Heart right ventricle (tissue), 16 donors: ENCODE results near the gene VCAN. TPM values are rescaled to one million over a fixed set of nuclear protein-coding genes. Genes with fewer than 3 reads are reported as not detected.

Experiments
- ATAC-seq, 8 donors: fragments of 200-7000 bp; cut with Tn5 transposase; one replicate each; pipeline ENCODE4 v1.9.1; 2020; ENCODE audit warnings: mild to moderate bottlenecking in 8 of 8, moderate library complexity in 8 of 8, moderate number of reproducible peaks in 1 of 8
- DNase-seq, 2 donors: peaks; one replicate each; pipeline ENCODE4 v3.0.0-alpha.2; 2020
- H3K27ac ChIP-seq, 10 donors: fragments of 200-600 bp; sonication (generic) in 2 of 10; one replicate each; pipeline versions ENCODE4 v1.5.0 to v1.8.0; 2020 to 2022; ENCODE audit warnings: mild to moderate bottlenecking in 3 of 10
- H3K27me3 ChIP-seq, 7 donors: fragments of 200-600 bp; one replicate each; pipeline ENCODE4 v1.8.0; 2021 to 2022; ENCODE audit warnings: mild to moderate bottlenecking in 2 of 7
- H3K36me3 ChIP-seq, 9 donors: fragments of 200-600 bp; sonication (generic) in 1 of 9; one replicate each; pipeline versions ENCODE4 v1.5.0 to v1.8.0; 2020 to 2022; ENCODE audit warnings: mild to moderate bottlenecking in 2 of 9
- H3K4me1 ChIP-seq, 9 donors: fragments of 200-600 bp; sonication (generic) in 1 of 9; one replicate each; pipeline versions ENCODE4 v1.5.0 to v1.8.0; 2020 to 2022; ENCODE audit warnings: mild to moderate bottlenecking in 4 of 9
- H3K4me3 ChIP-seq, 10 donors: fragments of 200-600 bp; sonication (generic) in 2 of 10; one replicate each; pipeline versions ENCODE4 v1.5.0 to v1.8.0; 2020 to 2022; ENCODE audit warnings: mild to moderate bottlenecking in 7 of 10, moderate library complexity in 2 of 10
- H3K9me3 ChIP-seq, 11 donors: fragments of 200-600 bp in 10 of 11; sonication (generic) in 2 of 11; one replicate each; pipeline versions ENCODE4 v1.5.0 to v1.8.0; 2013 to 2022; ENCODE audit warnings: mild to moderate bottlenecking in 2 of 11, control low read depth in 1 of 11, moderate library complexity in 1 of 11
- WGBS, 2 donors: extraction: QIAGEN DNeasy Blood & Tissue Kit; methylation state at CpG; one replicate each; pipeline ENCODE4 v1.1.7; 2013; ENCODE audit warnings: inconsistent platforms in 1 of 2; 5-methylcytosine and 5-hydroxymethylcytosine counted together
- intact Hi-C, 10 donors: fragments of 100-400 bp; cut with DNase I; formaldehyde crosslinking; loops; one replicate each; pipeline versions ENCODE4 v1.11.1 to v1.14.2; 2022
- polyA plus RNA-seq, 2 donors: library from polyadenylated mRNA; stranded (reverse); fragments of 200-250 nt; gene quantifications; one replicate each; pipeline ENCODE4 v1.2.3, GENCODE V29; 2013
- total RNA-seq, 10 donors: library from RNA; stranded (reverse); fragmentation: NEBNext Ultra II Directional in 3 of 10; extraction: Animal tissue kit (Norgen Biotek cat#: 25700) in 3 of 10; gene quantifications; one replicate each; pipeline versions ENCODE4 v1.2.1 to v1.2.4, GENCODE V29; 2021 to 2023
- TF ChIP-seq, protein P1 (sequence below), 9 donors: fragments of 200-600 bp; sonication (generic) in 2 of 9; IDR thresholded peaks; one replicate each; pipeline versions ENCODE4 v1.5.0 to v1.8.0; 2021 to 2022; ENCODE audit warnings: antibody characterized with exemption in 9 of 9, mild to moderate bottlenecking in 5 of 9, moderate library complexity in 1 of 9
- donor health status: Arrhythmogenic right ventricular cardiomyopathy.
- donor health status: ischemic (EF 13 %, LVEDD 7.1; RV severe dilation, severe dysfunction).
- donor health status: healthy with polysubstance abuse.
- donor health status: DM: no; HTN: yes; CAD: no.
- donor health status: DM: no; HTN: no; CAD: no.
- donor health status: ischemic (EF 25% LVEDD 6.9; RV normal size, moderate dysfunction).
- donor health status: ischemic (EF 25% LVEDD 5.7; RV mildly dilated, moderate dysfunction).
- donor health status: healthy.
- donor health status: DM: yes; HTN: yes; CAD: no.
- donor health status: Ischemic cardiomyopathy.
- donor health status: ischemic (EF 35%, LVEDD 5.7; RV mildly dilated, moderate dysfunction).
- donor health status: nonischemic (EF 11% LVEDD 7.7; RV severe dilation, severe dysfunction).
- donor health status: DM: yes; HTN: yes; CAD: no.
- donor health status: PGD.
- donor health status: ischemic (EF 29% LVEDD 5.4; RV normal size, mild dysfunction).
- donor health status: nonischemic (EF 23%, LVEDD 6.1; RV moderate dilation, normal function).

Gene VCAN
- total and polyA plus RNA-seq, 12 donors: 10.6 to 93.7 (median 26.3) TPM

DNA sequence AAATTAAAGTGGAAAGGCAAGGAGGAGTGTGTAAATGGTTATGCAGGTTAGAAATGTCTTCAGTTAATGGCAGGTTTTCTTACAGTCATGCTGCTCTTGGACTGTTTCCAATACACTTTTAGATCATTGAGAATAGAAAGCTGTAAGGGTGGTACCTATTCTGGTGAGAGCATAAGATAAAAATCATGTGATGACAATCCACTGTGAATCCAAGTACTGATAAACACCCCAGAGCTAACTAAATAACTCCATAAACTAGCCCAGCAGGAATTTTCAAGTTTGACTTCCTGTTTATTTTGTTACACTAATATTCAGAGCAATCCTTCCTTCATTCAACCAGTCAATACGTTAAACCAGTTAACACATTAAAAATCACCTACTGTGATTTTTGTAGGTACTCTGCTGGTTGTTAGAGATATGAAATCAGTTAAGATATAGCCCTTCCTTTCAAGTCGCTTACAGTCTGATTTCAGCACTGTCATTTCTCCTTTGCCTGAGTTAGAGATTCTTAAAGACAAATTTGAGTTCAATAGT, 22.6 kb downstream of the VCAN start:
- H3K27me3 ChIP-seq: no peaks in the 10 kb centered on the region
- 64 to 77% methylated on average over 2 of the region's 2 CpGs for WGBS, 2 donors
- H3K4me3 ChIP-seq: no peak overlapping the region
- H3K27ac ChIP-seq: no peak overlapping the region
- H3K9me3 ChIP-seq: no peaks in the 10 kb centered on the region
- peaks cover 0 to 97% (median 0%) of the 10 kb centered on the region in 9 donors for H3K36me3 ChIP-seq
- no peaks in the 10 kb centered on the region for H3K4me1 ChIP-seq
- intact Hi-C loops: no loop called here
- TF ChIP-seq, protein P1, sequence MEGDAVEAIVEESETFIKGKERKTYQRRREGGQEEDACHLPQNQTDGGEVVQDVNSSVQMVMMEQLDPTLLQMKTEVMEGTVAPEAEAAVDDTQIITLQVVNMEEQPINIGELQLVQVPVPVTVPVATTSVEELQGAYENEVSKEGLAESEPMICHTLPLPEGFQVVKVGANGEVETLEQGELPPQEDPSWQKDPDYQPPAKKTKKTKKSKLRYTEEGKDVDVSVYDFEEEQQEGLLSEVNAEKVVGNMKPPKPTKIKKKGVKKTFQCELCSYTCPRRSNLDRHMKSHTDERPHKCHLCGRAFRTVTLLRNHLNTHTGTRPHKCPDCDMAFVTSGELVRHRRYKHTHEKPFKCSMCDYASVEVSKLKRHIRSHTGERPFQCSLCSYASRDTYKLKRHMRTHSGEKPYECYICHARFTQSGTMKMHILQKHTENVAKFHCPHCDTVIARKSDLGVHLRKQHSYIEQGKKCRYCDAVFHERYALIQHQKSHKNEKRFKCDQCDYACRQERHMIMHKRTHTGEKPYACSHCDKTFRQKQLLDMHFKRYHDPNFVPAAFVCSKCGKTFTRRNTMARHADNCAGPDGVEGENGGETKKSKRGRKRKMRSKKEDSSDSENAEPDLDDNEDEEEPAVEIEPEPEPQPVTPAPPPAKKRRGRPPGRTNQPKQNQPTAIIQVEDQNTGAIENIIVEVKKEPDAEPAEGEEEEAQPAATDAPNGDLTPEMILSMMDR (IDR thresholded peaks at IDR 0.05): no peak
- no peak for ATAC-seq
- DNase-seq: no peak

DNA sequence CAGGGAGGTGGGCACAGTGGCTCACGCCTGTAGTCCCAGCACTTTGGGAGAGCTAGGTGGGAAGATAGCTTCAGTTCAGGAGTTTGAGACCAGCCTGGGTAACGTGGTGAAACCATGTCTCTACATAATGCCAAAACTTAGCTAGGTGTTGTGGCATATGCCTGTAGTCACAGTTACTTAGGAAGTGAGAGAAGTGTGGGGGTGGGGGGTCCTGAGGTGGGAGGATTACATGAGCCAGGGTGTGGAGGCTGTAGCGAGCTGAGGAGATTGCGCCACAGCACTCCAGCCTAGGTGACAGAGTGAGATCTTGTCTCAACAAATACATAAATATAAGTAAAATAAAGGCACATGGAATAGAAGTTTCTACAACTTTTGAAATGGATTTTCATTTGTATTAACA, 23.1 kb downstream of the VCAN start:
- ATAC-seq (no peak), DNase-seq (no peak)
- Histone ChIP-seq H3K27ac (no peak overlapping the region), H3K9me3 (no peaks in the 10 kb centered on the region), H3K27me3 (no peaks in the 10 kb centered on the region), H3K4me3 (no peak overlapping the region), H3K4me1 (no peaks in the 10 kb centered on the region), H3K36me3 (peaks cover 0 to 97% (median 0%) of the 10 kb centered on the region in 9 donors)
- intact Hi-C loops: no loop called here
- WGBS, 2 donors: 89 to 91% methylated on average over 4 of the region's 4 CpGs
- TF ChIP-seq, protein P1 (IDR thresholded peaks at IDR 0.05): no peak

DNA sequence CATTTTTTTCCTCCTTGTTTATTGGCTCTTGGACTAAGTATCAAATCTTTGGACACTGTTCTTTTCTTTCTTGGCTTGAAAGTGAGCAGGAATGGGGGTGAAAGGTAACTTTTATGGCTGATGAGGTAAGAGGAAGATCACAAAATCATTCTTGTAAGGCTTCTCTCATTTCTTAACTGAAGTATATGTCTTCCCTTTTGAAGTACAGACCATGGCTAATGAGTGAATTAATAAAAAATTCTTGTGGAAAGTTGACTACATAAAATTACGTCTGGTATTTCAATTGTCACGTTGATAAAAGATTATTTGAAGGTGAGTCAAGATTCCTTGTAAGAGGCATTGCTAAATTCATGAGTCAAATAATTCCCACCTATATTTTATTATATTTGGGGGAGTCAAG, 25.1 kb downstream of the VCAN start:
- intact Hi-C loops: no loop called here
- H3K36me3 ChIP-seq: peaks cover 0 to 90% (median 0%) of the 10 kb centered on the region in 9 donors
- no peak overlapping the region for H3K27ac ChIP-seq
- no peak overlapping the region for H3K4me3 ChIP-seq
- DNase-seq: no peak
- peaks cover 0 to 9% (median 0%) of the 10 kb centered on the region in 11 donors for H3K9me3 ChIP-seq
- 85 to 87% methylated on average over 2 of the region's 2 CpGs for WGBS, 2 donors
- ATAC-seq: no peak
- TF ChIP-seq, protein P1 (IDR thresholded peaks at IDR 0.05): no peak
- no peaks in the 10 kb centered on the region for H3K4me1 ChIP-seq
- no peaks in the 10 kb centered on the region for H3K27me3 ChIP-seq

DNA sequence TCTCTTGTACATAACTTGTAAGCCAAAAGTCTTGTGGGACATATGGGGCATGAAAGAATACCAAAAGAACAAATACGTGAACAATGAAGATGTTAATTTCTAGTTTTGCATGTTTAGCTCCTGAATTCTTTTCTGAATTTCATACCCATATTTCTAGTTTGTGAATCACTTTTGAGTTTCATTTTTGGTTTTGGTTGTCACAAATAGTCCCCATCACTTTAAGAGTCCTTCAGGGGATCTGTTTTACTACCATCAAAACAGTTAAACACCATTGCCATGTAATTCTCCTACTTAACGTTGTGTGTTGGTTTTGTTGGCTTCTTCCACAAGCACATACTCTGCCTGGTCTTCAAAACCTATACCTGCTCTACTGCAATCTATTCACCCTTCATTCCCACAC, 27.0 kb downstream of the VCAN start:
- no peak for DNase-seq
- no peaks in the 10 kb centered on the region for H3K4me1 ChIP-seq
- intact Hi-C loops: no loop called here
- H3K27me3 ChIP-seq: no peaks in the 10 kb centered on the region
- TF ChIP-seq, protein P1 (IDR thresholded peaks at IDR 0.05): no peak
- H3K27ac ChIP-seq: no peak overlapping the region
- H3K36me3 ChIP-seq: peaks cover 0 to 89% (median 0%) of the 10 kb centered on the region in 9 donors
- peaks cover 0 to 9% (median 0%) of the 10 kb centered on the region in 11 donors for H3K9me3 ChIP-seq
- H3K4me3 ChIP-seq: no peak overlapping the region
- WGBS, 2 donors: 82 to 89% methylated on average over 2 of the region's 2 CpGs
- no peak for ATAC-seq
